Activated T-helper 1 cell treated with anti-CD3 and anti-CD28 coated beads, Interleukin-2, amount 50 U/mL, for 16 hours (primary cell): ENCODE measurements around the gene PAX8.
"Not testable (repeated sequence)": the region's sequence is repeated elsewhere in the genome, so short reads cannot be mapped to it uniquely, and the experiment has no call there.

ENCODE experiments used
- DNase-seq, 2 donors: peaks; one replicate each; pipeline ENCODE4 v3.0.0-alpha.2; 2020; ENCODE audit warnings: low read depth in 1 of 2, low spot score in 1 of 2

The PAX8 gene

DNA sequence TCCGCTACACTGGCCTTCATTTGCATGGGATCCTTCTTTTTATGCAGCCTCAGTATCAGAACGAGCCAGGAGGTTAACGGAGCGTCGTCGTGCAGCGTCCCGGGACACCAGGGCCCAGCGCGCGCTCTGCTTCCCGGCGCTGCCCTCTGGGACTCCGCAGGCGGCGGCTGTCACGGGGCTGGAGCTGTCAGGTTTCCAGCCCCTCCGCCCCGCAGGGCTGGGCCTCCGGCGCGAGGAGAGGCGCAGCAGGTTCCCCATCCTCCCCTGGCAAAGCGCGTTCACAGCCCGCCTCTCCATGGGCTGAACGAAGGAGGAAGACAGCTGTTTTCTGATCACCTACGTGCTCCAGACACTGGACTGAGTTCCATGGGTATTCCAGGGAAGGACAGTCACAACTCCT, 12.5 kb upstream of the PAX8 start:
- no peak for DNase-seq

DNA sequence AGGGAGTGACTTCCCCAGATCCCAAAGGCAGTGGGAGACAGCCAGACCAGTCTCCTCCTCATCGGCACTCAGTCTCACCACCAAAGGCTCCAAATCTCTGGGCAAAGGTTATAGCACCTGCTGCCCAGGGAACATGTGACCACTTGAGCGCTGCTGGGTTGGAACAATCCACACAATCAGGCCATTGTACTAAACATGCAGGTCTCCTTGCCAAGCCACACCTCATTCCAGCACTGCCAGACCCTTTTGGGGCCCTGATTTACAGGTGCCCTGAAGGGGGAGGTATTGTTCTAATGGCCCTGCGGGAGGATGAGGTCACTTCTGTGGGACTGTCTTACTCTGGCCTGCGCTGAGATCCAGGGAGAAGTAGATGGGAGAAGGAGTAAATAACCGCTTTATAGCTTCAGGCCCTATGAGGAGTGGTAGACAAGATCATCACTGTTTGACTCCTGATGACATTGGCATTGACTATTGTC, 10.0 kb upstream of the PAX8 start:
- DNase-seq = not testable (repeated sequence)

DNA sequence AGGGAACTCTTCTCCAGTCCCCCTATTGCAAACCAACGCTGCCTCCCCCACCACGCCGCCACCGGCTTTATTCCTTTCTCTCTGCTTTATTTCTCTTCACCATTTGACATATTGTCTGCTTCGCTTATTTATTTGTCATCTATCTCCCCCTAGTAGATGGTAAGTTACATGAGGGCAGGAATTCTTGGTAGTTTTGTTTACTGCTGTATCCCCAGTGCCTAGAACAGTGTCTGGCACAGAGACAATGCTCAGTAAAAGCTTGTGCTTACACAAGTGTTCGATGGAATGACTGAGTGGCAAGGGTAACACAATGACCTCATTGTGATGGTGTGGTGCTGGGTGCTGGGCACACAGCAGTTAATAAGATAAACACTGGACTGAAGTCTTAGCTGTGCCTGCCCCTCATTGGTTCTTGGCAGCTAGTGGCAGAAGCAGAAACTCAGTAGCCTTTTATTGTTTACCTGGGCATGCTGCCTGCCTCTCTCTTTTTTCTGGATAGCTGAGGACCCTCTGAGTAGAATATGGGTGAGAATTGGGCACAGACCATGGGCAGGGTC, 9.5 kb upstream of the PAX8 start:
- not testable (repeated sequence) for DNase-seq

DNA sequence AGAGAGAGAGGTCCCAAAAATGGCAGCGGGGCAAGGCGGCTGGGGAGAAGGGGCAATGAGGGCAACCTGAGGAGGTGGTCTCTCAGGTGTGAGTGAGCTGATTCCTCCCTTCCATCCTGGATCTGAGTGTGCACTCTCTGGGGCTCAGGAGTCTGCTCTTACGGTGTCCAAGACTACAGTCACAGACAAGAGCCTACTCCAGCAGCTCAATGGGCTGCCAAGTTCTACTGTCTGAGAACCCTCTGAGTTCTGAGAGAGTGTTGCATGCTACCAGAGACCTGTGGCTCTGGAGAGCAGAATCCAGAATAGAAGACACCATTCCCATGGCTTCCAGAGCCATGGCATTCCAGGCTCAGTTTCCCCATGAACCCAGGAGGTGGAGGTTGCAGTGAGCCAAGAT, 7.1 kb upstream of the PAX8 start:
- no peak for DNase-seq

DNA sequence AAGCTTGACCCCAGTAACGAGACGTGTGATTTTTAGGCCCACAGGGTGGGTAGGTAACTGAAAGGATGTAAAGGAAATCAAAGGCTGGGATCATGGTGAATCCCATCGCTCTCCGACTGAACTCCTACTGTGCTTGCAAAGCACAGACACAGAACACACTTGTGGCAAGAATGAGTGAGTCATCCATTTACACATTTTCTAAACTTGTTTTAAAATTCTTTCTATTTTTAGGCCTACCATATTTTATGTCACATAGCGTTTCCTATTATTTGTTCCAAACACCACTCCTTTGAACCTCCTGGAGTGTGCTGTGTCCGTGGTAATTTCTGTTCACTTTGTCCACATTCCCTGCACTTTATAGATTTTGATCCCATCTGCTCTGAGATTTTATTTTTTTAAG, 6.3 kb upstream of the PAX8 start:
- not testable (repeated sequence) for DNase-seq

DNA sequence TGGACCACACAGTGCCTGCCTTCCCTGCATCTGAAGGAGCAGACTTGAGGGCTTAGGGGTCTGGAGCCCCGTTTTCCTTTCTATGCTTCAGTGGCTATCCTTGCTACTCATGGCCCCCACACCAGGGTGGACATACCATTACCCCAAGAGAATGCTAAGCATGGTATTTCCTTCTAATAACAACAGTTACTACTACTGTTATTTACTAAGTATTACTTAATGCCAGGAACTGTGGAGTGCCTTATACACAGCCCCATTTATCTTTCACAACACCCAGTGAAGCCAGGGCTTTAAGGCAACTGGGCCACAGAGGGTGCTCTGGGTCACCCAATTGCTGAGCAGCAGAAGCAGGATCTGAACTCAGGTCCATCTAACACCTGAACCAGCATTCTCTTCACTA, 5.8 kb upstream of the PAX8 start:
- no peak for DNase-seq

DNA sequence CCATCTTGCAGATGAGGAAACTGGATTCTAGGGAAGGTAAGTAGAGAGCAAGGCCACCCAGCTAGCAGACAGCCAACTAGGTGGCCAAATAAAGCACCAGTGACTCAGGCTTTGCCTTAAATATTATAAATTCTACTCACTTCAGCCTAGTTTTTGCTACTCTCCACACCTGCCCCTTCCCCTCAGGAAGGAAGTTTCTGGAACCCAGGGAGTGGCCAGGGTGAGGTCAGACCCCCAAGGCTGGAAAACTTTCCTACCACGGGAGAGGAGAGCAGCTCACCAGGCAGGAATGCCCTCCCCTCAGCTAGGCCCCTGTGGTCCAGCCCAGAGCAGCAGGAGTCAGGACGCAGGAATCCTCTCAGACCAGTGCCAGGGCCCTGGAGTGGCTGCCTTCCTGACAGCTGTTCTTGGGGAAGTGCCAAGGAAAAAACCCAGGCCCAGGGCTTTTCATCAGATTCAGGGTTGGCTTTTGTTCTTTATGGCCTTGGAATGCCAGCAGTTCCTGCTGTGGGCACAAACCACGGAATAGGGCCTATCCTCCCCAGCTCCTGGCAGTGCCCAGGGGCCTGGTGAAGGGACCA, 5.1 kb upstream of the PAX8 start:
- no peak for DNase-seq

DNA sequence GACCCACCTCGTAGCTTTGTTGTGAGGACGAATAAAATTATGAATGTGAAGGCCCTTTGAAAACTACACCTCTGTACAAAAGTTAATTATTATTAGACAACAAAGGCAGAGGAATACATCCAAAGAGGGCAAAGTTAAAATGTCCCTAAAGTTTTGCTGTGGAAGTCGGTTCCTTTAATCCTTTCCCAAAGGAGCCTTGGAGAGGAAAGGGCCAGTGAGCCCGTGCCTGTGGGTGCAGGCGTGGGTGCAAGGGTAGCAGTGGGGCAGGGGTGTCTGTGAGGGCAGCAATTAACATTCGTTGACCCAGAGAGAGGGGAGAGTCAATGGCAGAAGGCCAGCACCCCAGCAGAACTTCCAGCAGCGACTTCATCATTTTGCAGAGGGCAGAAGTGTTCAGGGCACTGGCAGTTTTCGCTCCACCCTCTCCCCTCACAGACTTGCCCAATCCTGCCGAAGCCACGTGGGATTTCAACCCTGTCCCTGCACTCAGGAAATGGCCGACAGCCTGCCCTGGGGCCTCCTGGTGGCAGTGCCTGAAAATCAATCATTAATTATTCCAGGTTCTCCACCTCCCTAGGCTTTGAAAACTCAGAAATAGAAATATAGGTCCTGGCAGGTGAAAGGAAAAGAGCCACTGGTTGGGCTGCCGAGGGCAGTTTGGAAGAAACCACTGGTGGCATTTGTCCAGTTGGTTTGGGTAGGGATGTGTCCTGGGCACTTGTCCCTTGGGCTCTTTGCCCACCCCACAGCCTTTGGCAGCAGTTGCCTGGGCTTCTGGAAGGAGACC, 4.2 kb upstream of the PAX8 start:
- no peak for DNase-seq

DNA sequence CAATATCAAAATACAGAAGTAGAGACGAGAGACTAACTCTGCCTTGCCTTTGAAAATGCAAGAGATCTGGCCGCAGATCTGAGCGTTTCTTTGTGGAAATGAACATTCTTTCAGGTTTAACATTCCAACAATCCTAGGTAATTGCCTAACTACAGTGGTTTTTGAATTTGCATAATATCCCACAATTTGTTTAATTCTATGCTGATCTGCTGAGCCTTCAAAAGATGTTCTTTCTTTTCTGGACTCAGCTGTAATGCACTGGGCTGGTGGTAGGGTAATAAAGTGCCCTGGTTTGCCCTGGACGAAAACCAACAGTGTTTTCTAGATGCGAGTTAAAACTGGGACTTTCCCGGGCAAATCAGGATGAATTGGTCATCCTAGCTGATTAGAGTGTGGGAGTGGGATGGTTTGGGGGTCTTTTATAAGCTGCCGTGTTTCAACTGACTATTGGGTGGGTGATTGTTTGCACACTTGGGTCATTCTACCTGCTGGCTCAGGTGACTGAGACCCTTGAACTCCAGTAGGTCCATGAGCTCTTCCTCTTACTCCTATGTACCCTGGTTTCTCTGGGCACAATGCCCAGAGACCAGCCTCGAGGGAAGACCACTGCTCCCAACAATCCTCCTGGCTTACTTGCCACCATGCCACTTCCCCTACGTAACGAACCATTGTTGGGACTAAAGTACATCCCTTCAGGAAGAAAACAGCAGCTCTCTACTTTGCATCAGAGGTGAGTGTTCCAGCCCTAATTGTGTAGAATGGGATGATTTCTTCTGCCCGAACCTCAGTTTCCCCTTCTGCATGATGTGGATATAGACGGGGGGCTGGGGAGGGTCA, 3.4 kb upstream of the PAX8 start:
- no peak for DNase-seq

DNA sequence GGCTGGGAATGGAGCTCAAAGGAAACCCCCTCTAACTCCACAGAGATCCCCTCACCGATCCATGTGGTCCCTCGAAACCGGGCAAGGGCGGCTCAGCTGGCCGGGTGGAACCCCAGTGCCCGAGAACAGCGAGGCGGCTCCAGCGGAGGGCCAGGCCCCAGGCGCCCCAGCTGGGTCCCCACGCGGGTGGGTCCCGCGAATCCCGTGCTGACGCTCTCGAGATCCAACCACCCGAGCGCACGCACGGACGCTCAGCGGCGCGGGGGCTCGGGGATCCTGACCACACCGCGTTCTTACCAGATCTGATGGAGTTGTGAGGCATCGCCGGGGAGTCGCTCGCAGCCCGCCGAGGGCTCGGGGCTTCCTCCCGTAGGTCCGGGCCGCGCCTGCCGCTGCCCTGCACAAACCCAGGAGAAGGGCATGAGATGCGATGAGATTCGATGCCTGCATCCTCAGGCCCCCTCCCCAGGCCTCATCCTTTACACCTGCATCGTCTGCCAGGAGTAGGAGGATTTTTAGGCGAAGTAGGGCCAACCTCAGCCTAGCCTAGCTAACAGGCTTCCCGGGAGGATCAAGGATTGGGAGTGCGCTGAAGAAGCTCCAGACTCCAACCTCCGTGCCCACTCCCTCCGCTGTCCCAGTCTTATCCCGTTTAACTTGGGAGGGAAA, 514 bp downstream of the PAX8 start:
- no peak for DNase-seq

DNA sequence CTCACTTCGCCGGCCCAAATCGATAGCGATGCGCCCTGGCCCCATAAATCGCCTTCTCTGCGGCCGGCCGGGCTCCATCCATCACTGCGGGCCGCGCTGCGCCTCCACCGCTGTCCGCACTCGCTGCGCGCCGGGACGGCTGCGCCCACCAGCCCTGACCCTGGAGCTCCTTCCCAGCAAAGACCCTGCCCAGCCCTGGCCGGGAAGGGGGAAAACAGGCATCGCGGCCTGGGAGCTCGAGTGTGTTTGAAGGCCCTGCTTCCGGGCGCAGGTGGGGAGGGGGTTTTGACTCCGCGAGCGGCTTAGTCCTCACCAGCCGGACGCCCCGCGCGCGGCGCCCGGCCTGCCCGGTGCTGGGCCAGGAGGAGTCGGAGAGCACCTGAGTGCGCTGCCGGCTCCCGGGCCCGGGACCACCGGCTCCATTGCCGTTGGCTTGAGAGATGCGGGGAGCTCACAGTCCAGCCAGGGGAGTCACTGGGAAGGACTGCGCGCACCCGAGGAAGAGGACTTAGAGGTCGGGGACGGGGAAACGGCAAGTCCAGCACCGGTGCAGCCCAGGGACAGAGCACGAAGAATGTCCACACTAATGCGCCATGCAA, 1.1 kb downstream of the PAX8 start:
- DNase-seq = no peak

DNA sequence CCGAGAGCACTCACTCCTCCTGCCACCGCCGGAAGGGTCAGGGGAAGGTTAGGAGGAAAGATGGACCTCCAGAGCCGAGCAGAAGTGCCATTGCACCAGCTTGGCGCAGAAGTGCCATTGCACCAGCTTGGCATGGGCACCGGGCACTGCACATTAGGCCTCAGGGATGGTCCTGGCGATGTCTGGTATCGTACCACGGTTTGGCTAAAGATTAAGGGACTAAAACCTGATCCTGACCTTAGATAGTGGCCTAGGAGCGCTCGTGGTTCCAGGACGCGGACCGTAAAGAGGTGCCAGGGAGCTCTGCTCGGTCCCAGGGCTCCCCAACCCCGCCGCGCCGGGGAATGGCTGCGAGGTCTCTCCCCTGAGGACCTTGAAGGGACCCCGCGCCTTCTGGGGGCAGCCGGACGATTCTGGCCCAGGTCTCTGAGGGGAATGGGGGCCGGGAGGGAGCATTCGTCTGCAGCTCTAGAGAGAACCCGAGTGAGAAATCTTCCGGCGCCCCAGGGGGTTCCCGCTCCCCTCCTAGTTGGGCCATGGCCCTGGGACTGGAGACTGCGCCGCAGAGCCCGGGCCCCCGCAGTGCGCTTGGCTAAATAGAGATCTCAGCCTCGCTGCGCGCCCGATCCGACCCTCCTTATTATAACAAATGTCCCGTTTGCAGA, 1.8 kb downstream of the PAX8 start:
- no peak for DNase-seq

DNA sequence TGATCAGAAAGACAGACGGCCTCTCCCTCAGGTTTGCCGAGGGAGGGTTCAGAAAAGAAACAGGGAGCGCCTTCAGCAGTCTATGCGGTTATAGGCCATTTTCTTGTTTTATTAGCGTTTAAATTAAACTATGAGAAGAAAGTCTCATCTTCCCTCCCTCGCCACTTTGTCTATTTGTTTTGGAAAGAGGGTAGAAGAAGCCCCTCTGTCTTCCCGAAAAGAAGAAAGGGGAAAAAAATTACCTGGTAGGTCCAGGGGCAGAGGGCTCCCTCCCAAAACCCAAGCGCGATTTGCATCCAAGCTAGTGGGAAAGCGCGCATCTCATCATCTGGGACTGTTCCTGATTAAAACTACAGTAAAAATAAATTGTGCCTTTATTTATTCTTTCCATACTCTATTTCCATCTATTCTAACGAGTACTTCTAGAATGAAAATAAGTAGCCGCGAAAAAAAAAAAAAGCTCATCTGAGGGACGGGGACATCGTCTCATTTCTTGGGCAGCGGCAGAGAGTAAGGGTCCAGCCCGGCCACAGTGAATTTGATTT, 2.4 kb downstream of the PAX8 start:
- no peak for DNase-seq

DNA sequence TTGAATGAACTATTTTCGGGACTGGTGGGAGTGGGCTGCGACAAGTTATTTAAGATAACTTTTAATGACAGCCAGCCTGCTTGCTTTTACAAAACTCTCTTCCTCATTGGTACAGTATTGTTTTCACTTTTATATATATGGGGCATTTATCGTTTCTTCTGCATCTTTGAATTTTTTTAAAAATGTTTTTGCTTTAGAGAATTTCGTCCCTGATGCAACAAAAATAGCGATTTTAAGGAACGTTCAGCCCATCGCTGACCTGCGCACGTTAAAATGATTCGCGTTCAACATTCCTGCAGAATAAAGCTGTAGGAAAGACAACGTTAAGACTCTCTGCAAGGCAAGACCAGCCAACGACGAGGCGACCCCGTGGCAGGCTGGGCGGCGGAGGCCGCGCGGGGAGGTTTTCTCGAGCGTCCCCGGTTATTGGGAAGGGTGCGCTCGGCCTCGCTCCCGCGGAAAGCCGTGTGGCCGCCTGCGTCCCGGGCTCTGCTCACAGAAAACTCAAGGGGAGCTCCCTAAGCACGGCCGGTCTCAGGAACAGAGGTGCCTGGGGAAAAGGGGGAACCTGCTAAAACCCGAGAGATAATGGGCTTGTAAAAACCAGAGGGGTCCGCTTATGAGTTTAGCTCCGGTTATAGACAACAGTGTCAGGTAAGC, 3.0 kb downstream of the PAX8 start:
- DNase-seq = no peak

DNA sequence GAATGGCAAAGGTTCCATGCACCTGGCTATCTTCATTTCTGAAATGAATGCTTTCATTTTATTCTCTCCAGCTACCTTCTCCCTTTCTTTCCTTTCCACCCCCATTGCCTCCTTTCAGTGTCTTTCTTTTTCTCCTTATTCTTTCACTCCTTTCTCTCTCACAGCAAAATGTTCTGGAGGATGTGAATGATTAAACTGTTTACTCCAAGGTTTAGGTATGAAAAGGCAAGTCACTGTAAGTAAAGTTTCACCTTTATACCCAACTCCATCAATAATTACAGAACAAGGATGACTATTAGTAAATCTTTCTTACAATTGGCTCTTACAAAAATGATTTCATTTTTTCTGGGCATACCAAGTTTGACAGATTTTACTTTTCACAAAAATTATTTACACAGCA, 4.3 kb downstream of the PAX8 start:
- no peak for DNase-seq

DNA sequence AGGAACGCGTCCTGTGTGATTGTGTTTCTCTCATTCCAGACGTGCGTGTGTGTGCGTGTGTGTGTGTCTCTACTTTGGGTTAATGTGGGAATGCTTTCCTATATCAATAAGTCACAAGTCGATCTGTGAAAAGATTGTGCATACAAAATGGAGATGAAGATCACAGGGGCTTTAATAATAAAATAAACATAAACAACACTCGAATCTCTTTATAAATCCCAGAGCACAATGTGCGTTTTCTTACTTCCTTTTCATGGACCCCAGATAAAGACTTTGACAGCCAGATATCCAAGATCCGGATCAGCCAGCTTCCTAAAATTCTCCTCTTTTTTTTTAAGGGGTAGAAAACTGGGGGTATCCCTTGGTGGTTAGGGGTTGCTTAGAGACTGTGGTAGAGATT, 4.7 kb downstream of the PAX8 start:
- DNase-seq = no peak

DNA sequence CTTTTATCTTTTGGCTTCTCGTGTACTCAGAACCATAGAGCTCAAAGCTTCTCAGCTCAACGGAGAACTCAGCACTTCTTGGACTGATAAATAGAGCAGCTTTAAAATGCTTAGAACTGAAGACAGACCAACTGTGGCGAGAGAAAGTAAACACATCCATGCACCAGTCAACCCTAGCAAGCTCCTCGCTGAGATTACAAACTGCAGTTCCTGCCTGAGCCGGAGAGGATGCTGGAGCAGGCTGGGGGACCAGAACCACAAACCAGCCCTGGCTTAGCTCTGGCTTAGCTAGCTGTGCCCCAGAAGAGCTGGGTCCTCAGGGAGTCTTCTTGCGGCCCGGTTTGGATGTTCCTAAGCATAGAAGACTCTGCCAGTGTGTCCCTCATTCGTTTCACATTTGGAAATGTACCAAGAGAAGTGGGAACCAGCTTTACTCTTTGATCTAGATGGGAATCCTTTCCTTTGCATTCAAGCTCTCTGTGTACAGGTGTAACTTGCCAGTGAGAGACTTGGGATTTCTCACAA, 5.6 kb downstream of the PAX8 start:
- no peak for DNase-seq

DNA sequence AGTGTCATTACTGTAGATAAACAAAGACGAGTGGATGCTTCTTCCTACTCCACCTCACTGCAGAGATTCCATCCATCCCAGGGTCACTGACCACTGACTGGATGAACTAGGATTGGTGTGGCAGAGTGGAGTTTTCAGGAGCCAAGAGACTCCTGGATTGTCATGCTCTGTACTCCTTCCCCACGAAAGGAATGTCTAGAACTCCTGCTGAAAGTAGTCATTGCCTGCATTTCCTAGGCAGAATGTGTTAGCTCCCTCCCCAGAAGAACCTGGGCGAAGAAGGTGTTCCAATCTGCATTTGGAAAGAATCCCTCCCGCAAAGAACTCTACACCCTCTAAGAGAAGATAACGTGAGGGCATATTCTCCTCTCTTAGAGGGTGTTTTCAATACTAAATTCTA, 6.2 kb downstream of the PAX8 start:
- no peak for DNase-seq
